ENCODE data around the gene FIS1. TPM values are rescaled to one million over a fixed set of nuclear protein-coding genes. Genes with fewer than 3 reads are reported as not detected.
"Not testable (repeated sequence)": the region's sequence is repeated elsewhere in the genome, so short reads cannot be mapped to it uniquely, and the experiment has no call there.

The FIS1 gene
- total and polyA plus RNA-seq, 10 of the 15 experiments (the other 5 are each of a cell fraction or from before 2014, with no cell fraction given): 83.4 to 149 (median 108) TPM

GRCh38 chr7:101287032-101287431 lies 42.2 kb upstream of the FIS1 start (continued):
- TF ChIP-seq, protein P1, sequence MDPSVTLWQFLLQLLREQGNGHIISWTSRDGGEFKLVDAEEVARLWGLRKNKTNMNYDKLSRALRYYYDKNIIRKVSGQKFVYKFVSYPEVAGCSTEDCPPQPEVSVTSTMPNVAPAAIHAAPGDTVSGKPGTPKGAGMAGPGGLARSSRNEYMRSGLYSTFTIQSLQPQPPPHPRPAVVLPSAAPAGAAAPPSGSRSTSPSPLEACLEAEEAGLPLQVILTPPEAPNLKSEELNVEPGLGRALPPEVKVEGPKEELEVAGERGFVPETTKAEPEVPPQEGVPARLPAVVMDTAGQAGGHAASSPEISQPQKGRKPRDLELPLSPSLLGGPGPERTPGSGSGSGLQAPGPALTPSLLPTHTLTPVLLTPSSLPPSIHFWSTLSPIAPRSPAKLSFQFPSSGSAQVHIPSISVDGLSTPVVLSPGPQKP (IDR thresholded peaks at IDR 0.05; ENCODE audit: low read depth, low read length): no peak
- TF ChIP-seq RUNX3 (IDR thresholded peaks at IDR 0.05; ENCODE audit: low read length) (no peak), DPF2 (IDR thresholded peaks at IDR 0.05) (no peak), REST (IDR thresholded peaks at IDR 0.05; ENCODE audit: low read depth, low read length) (no peak), TARDBP (IDR thresholded peaks at IDR 0.05; ENCODE audit: borderline replicate concordance) (no peak), KLF5 (IDR thresholded peaks at IDR 0.05; ENCODE audit: partially characterized antibody) (no peak), IRF5 (IDR thresholded peaks at IDR 0.05; ENCODE audit: borderline replicate concordance) (no peak), ZZZ3 (IDR thresholded peaks at IDR 0.05; ENCODE audit: control insufficient read depth, insufficient read length, low read depth) (no peak)

DNA sequence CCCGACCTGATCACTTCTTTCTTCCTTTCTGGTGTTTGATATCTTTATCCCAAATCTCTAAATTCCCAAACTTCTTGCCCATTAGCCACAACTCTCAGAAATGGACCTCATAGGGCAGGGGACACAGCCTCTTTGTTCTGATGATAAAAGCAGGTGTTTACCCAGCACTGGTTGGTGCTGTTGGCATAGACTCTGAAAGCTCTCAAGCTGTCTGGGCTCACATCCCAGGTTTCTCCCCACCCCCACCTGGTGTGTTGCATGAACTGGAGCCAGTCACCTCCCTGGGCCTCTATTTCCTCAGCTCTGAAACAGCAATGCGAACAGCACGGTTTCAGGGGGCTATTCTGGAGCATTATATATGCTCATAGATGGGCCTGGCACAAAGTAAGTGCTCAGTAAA lies 41.0 kb upstream of the FIS1 start:
- H3K27me3 ChIP-seq (replicated peaks in 1 of 2; ENCODE audit: control insufficient read depth in 2 of 2, insufficient read depth in 2 of 2, low read length in 1 of 2); H3K4me3 ChIP-seq; POLR2A ChIA-PET; H4K20me1 ChIP-seq (ENCODE audit: control insufficient read depth, insufficient read depth); H3K4me1 ChIP-seq (ENCODE audit: control insufficient read depth, insufficient read depth, low read length); H3K4me2 ChIP-seq (ENCODE audit: control insufficient read depth, insufficient read depth); DNase-seq (ENCODE audit: low read depth, low spot score); H3K79me2 ChIP-seq (ENCODE audit: control insufficient read depth, insufficient read depth, low read length); H3K9me3 ChIP-seq (replicated peaks; ENCODE audit: control insufficient read depth, insufficient read depth, low read length); H3K27ac ChIP-seq (ENCODE audit: control insufficient read depth, insufficient read depth); H2AFZ ChIP-seq (ENCODE audit: control insufficient read depth, low read depth, low read length); H3K36me3 ChIP-seq (ENCODE audit: control insufficient read depth in 2 of 2, insufficient read depth in 2 of 2, low read length in 1 of 2); BruUV-seq (replicated peaks); H3K9ac ChIP-seq (ENCODE audit: control insufficient read depth, insufficient read depth, low read length); FAIRE-seq; SMC1A ChIA-PET (ENCODE audit: uncharacterized antibody, unreplicated experiment); ATAC-seq; intact Hi-C loops (cut with micrococcal nuclease; ENCODE audit: unreplicated experiment): not testable (repeated sequence)
- in situ Hi-C loops (cut with MboI): loop anchor here (5.0 kb wide), 1 partner anchor 1304 kb away; no protein-coding TSS in a partner anchor
- ChIA-PET RAD21 (ENCODE audit: unreplicated experiment) (interaction anchor here (1.4 kb wide), 1 partner anchor 142 kb away, joined by 5 read pairs; no protein-coding TSS in a partner anchor), CTCF (interaction anchor here (0.9 to 1.5 kb wide), 2 partner anchors 103 to 142 kb away, joined by 3 to 7 read pairs; no protein-coding TSS in a partner anchor)
- 24% methylated on average over 3 of the region's 3 CpGs for WGBS (ENCODE audit: insufficient coverage, insufficient replicate concordance, low lambda C conversion rate, missing lambda C conversion rate)
